HG03558 (cell line): ENCODE data around the gene NTNG1.
"Not testable (repeated sequence)": the region's sequence is repeated elsewhere in the genome, so short reads cannot be mapped to it uniquely, and the experiment has no call there.

Experiments
- ATAC-seq: cut with Tn5 transposase; IDR thresholded peaks from one replicate; pipeline ENCODE4 v1.9.1; 2021; ENCODE audit warnings: moderate number of reproducible peaks; ENCODE audit not compliant: unreplicated experiment; ENCODE audit errors: extremely low read depth

The NTNG1 gene

DNA sequence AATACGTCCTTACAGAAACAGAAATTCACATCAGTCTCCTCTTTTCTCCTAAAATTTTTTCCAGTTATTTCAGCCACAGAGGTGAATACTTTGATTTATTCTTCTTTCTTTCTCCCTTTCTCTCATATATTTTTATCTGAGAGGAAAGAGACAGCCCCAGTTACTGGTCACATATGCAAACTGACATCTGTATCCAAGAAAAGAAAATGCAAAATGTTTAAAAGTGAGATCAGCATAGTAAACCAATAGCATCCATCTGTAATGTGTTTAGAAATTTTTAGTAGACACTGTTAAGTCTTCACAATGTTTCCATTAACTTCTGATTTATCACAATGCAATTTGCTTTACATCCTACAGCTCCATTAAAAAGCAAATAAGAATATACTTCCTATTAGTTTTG is 53.5 kb downstream of the NTNG1 start:
- no peak for ATAC-seq

DNA sequence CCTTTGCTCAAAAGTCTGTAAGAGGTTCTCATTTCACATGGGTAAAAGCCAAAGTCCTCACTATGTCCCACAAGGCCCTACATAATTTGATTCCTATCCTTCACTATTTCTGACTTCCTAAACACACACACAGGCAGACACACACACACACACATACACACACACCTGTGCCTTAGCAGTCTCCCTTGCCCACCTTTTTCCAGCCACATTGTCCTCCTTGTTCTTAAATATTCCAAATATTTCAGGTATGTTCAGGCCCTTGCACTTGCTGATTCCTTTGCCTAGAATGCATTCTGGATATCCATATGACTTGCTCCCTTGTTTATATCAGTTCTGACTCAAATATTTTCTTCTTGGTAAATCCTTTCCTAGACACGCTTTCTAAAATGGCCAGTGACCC is 54.6 kb downstream of the NTNG1 start:
- no peak for ATAC-seq

DNA sequence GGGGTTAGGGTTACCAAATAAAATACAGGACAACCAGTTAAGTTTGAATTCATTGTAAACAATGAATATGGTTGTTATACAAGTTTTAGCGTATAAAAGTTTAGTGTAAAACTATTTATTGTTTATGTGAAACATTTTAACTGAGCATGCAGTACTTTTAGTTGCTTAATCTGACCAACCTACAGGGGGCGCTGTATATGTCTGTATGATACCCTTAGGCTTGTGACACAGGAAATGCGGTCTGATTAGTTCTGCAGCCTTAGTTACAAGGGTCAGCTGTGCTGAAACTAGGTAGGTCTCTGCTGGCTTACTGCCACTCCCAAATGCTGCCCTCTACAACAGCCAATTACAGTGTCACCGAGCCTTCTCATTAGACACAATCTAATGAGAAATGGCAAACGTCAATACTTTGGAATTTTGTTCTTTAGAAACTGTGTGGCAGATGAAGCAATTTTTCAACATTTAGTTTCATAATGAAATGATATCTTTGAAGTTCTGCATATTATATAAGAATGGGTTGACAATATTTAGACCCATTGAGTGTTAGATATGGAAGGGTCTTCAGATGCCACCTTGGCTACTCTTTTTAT is 56.2 kb downstream of the NTNG1 start:
- peak; percentile 93 for ATAC-seq

DNA sequence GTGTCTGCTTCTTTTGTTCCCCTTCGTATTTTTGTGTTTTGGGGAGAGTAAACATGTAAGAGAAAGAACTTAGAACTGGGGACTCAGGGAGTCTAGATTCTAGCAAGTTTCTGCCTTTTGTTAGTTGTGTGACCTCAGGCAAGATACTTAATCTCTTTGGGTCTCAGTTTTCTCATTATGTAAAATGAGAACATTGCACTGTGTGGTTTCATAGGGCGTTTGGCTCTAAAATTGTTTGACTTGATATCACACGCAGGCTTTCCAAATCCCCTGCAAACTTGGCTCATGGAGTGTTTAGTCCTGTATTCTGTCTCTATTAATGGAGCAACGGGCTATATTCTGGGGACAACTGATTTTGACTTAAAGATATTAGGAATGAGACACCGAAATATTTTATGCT is 57.7 kb downstream of the NTNG1 start:
- ATAC-seq = no peak

- ATAC-seq = no peak
These were observed 59.8 kb downstream of the NTNG1 start for GRCh38 chr1:107200631-107201030.

DNA sequence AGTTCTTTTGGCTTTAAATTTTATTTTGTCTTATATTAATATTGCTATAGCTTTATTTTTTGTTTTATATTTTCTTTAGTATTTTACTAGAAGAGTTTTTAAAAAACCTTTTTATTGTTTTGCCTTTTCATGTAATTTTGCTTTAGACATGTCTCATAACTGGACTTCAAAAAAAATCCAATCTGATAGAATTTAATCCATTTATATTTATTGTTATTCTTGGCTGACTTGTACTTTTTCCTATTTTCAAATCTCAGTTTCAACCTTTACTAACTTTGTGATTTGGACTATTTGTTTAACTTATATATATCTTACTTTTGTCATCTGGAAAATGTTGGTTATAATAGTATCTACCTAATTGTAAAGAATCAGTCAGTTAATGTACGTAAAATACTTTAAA is 61.2 kb downstream of the NTNG1 start:
- no peak for ATAC-seq

- ATAC-seq = no peak
These were observed 72.4 kb downstream of the NTNG1 start for GRCh38 chr1:107213225-107213624.

- no peak for ATAC-seq
These were observed 79.2 kb downstream of the NTNG1 start for GRCh38 chr1:107220036-107220435.

GRCh38 chr1:107225706-107226105 is 84.9 kb downstream of the NTNG1 start:
- no peak for ATAC-seq

- ATAC-seq = no peak
These were observed 88.0 kb downstream of the NTNG1 start for GRCh38 chr1:107228704-107229371.

- ATAC-seq = no peak
These were observed 88.9 kb downstream of the NTNG1 start for GRCh38 chr1:107229711-107230110.

DNA sequence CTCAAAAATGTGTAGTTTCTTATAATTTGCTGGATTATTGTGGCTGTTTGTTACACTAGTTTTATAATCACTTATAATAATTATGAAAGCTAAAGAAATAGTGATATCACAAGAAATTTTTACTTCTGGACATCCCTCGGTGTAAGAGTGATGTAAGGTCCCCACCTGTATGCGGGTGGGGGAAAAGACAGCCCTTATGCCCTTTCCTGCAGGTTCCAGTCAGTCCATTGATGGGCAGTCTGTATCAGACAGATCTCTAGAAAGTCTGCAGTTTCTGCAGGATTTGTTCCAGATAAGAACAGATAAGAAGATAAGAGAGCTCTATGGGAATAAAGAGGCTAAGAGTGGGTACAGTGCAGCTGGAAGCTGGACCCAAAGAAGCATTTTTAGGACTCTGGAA is 89.3 kb downstream of the NTNG1 start:
- ATAC-seq = no peak

DNA sequence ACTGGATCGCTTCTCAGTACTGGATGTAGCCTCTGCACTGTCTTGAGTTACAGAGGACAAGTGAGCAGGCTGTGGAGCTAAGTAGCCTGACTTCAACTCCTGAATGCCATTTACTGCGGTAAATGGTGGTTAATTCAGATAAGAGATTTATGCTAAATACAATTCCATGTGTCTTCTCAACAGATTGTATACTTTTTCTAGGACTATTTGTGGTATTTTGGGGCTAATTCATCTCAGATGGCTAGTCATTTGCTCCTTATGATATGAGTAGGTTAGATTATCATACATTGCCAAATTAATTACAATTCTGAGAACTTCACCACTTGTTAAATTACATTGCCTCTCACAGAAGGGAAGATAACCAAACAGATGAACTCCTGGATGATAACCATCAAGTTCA is 90.5 kb downstream of the NTNG1 start:
- no peak for ATAC-seq

GRCh38 chr1:107232426-107232825 is 91.6 kb downstream of the NTNG1 start:
- no peak for ATAC-seq

GRCh38 chr1:107236760-107237159 is 95.9 kb downstream of the NTNG1 start:
- ATAC-seq = not testable (repeated sequence)

DNA sequence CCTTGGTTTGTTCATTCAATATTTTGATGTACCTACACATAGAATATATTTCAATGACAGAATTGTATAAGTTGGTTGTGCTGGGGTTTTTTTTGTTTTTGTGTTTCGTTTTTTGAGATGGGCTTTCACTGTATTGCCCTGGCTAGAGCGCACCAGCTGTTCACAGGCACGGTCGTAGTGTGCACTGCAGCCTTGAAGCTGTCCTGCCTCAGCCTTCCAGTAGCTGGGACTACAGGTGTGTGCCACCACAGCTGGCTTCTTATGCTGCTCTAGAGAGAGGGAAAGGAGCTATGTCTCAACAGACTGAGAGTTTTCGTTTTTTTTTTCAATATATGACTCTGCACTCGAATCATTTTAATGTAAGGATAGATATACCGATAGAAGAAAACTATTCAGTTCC is 102.6 kb downstream of the NTNG1 start:
- ATAC-seq = no peak

GRCh38 chr1:107244709-107245500 is 104.1 kb downstream of the NTNG1 start:
- no peak for ATAC-seq

- ATAC-seq = peak; percentile 35
These were observed 106.0 kb downstream of the NTNG1 start for GRCh38 chr1:107246775-107247345.

DNA sequence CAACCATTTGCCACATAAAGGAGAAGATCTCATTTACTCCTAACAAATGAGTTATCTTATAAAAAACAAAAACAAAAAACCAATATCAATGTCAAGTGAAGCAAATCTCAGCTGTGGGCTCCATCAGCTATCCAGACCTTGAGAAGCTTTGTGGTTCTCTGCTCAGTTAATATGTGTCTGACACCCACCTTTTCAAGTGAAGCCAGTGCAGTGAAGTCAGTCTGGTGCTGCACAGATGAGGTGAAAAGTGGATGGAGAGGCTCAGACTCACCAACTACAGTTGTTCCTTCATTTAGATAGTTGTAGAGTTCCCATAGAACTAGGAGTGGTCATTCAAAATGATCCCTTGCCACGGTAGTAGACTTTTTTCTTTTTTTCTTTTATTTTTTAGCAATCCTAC is 106.8 kb downstream of the NTNG1 start:
- no peak for ATAC-seq

- ATAC-seq = no peak
These were observed 109.3 kb downstream of the NTNG1 start for GRCh38 chr1:107250169-107250568.

- ATAC-seq = no peak
These were observed 110.2 kb downstream of the NTNG1 start for GRCh38 chr1:107251083-107251482.
